Breast epithelium (tissue), 4 donors: ENCODE measurements around the gene ICAM4. TPM values are rescaled to one million over a fixed set of nuclear protein-coding genes. Genes with fewer than 3 reads are reported as not detected.
"Not testable (repeated sequence)": the region's sequence is repeated elsewhere in the genome, so short reads cannot be mapped to it uniquely, and the experiment has no call there.

Experiments
- DNase-seq, 2 donors: peaks; one replicate each; pipeline ENCODE4 v3.0.0-alpha.2; 2019; ENCODE audit warnings: low spot score in 2 of 2
- H3K27ac ChIP-seq, 2 donors: fragments of 200-600 bp; sonication (generic) in 1 of 2; one replicate each; pipeline ENCODE4 v1.5.1; 2016 to 2019; ENCODE audit warnings: mild to moderate bottlenecking in 1 of 2
- H3K27me3 ChIP-seq, 2 donors: fragments of 200-600 bp; sonication (generic) in 1 of 2; one replicate each; pipeline versions ENCODE4 v1.5.1 to v1.6.0; 2017 to 2019; ENCODE audit warnings: control low read depth in 1 of 2, mild to moderate bottlenecking in 1 of 2
- H3K36me3 ChIP-seq: fragments of 200-600 bp; one replicate; pipeline ENCODE4 v1.5.1; 2019
- H3K4me1 ChIP-seq, 2 donors: fragments of 200-600 bp; sonication (generic); one replicate each; pipeline ENCODE4 v1.5.1; 2016 to 2019; ENCODE audit warnings: control low read depth in 1 of 2
- H3K4me3 ChIP-seq, 3 donors: fragments of 200-600 bp; sonication (generic); 1 replicate in 2 of 3; 2 replicates in 1 of 3; pipeline ENCODE4 v1.5.1; 2016 to 2019; ENCODE audit warnings: mild to moderate bottlenecking in 3 of 3, moderate library complexity in 2 of 3
- H3K9me3 ChIP-seq, 2 donors: fragments of 200-600 bp; sonication (generic) in 1 of 2; one replicate each; pipeline ENCODE4 v1.5.1; 2016 to 2019; ENCODE audit warnings: control low read depth in 1 of 2
- CTCF ChIP-seq, 3 donors: fragments of 450-650 bp; IDR thresholded peaks; one replicate each; pipeline ENCODE4 v1.5.1; 2016 to 2017; ENCODE audit warnings: antibody characterized with exemption in 3 of 3, mild to moderate bottlenecking in 3 of 3, moderate library complexity in 3 of 3
- POLR2A ChIP-seq: fragments of 450-650 bp; IDR thresholded peaks from one replicate; pipeline ENCODE4 v1.6.1; 2016; ENCODE audit warnings: antibody characterized with exemption, mild to moderate bottlenecking, moderate library complexity
- POLR2AphosphoS5 ChIP-seq, 3 donors: sonication (generic); formaldehyde crosslinking; IDR thresholded peaks; one replicate each; pipeline ENCODE4 v1.6.1; 2017; ENCODE audit warnings: antibody characterized with exemption in 3 of 3
- intact Hi-C: fragments of 100-400 bp; cut with DNase I; formaldehyde crosslinking; loops from one replicate; pipeline ENCODE4 v1.15.1; 2023; ENCODE audit warnings: low total_unique reads
- total RNA-seq, 3 donors: library from RNA; depleted of rRNA; stranded (reverse); fragments of >200 nt; gene quantifications; one replicate each; pipeline ENCODE4 v1.1.0, GENCODE V29; 2016

The ICAM4 gene
- total RNA-seq, 3 donors from 2014 or later: 1.1 to 1.6 TPM; not detected in 1

DNA sequence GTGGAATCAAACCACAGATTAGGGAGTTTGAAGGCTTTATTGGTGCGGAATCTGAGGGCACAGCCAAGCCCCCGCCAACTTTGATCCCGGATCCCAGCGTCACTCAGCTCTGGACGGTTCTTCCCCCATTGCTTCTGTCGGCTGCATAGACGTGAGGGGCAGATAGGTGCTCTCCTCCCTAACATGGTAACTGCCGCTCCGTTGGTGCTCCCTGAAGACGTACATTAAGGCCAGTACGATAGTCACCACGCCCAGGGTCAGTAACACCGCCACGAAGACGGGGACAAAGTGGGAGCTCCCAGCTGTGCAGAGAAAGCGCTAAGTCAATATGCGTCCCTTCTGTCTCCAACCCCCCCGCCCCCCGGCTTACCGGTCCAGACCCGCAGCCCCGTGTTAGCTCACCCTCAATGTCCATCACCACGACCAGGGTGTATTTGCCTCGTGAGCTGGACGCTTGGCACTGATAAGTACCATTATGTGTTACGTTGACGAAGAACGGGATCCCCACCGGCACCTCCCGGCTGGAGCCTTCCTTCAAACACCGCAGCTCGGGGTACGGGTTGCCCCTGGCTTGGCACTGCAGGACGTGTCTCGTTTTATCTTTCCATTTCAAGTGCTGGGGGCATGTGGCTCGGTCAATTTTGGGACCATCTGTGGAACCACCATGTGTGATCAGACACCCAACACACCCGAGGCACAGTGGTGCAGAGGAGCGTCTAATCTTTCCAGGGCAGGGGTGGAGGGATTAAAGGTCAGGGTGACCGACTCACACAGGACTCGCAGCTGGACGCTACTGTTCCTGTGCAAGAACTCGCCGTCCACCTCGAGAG, 47.2 kb downstream of the ICAM4 start:
- Histone ChIP-seq H3K9me3 (no peaks in the 10 kb centered on the region), H3K4me1 (peaks cover 5 to 6% of the 10 kb centered on the region in 2 donors), H3K27ac (peak overlapping the region; percentile 79 to 84), H3K36me3 (no peaks in the 10 kb centered on the region), H3K4me3 (peak overlapping the region; percentile 70 to 89 (median 81)), H3K27me3 (no peaks in the 10 kb centered on the region)
- intact Hi-C loops: no loop called here
- no peak for TF ChIP-seq CTCF (IDR thresholded peaks at IDR 0.05)
- no peak for TF ChIP-seq POLR2A
- TF ChIP-seq POLR2AphosphoS5 (IDR thresholded peaks at IDR 0.05): no peak
- DNase-seq: no peak

GRCh38 chr19:10334588-10335351, 48.0 kb downstream of the ICAM4 start:
- H3K4me3 ChIP-seq: peak overlapping the region; percentile 70 to 89 (median 81)
- H3K27me3 ChIP-seq: no peaks in the 10 kb centered on the region
- intact Hi-C loops: no loop called here
- DNase-seq: peak; percentile 92 to 98
- no peaks in the 10 kb centered on the region for H3K9me3 ChIP-seq
- TF ChIP-seq POLR2A: no peak
- peak in 2 of 3 donors; percentile 36 to 42 for TF ChIP-seq POLR2AphosphoS5 (IDR thresholded peaks at IDR 0.05)
- no peaks in the 10 kb centered on the region for H3K36me3 ChIP-seq
- H3K4me1 ChIP-seq: peaks cover 5 to 6% of the 10 kb centered on the region in 2 donors
- peak overlapping the region; percentile 61 to 84 for H3K27ac ChIP-seq

DNA sequence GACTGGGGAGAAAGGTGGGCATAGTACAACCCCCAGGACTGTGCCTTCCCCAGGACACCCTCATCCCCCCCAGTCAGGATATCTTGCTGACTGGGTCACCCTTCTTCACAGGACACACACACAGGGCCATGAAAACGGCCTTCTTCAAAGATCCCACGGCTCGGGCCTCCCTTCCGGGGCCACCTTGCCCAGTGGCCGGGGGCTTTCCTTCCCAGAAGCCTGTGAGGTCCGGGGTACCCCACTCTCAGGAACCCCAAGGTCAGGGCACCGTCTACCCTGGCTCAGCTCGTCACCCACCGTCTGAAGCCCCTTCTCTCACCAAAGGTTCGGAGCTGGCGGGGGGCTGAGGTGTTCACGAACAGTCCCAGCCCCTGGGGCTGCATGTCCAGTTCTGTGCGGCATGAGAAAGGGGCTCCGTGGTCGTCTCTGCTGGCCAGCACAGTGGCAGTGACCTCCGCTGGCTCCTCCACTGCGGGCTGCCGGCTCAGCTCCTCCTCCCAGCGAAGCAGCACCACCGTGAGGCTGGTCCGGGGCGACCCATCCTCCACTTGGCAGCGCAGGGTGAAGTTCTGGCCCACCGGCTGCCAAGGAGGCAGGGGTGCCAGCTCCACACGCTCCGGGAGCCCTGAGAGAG, 48.7 kb downstream of the ICAM4 start:
- peak overlapping the region in 2 of 3 donors; percentile 81 to 89 for H3K4me3 ChIP-seq
- no peak for TF ChIP-seq POLR2A
- TF ChIP-seq POLR2AphosphoS5 (IDR thresholded peaks at IDR 0.05): no peak
- no peak for TF ChIP-seq CTCF (IDR thresholded peaks at IDR 0.05)
- peak overlapping the region; percentile 61 to 84 for H3K27ac ChIP-seq
- no peaks in the 10 kb centered on the region for H3K27me3 ChIP-seq
- H3K9me3 ChIP-seq: no peaks in the 10 kb centered on the region
- H3K36me3 ChIP-seq: no peaks in the 10 kb centered on the region
- intact Hi-C loops: no loop called here
- no peak for DNase-seq
- peaks cover 5 to 6% of the 10 kb centered on the region in 2 donors for H3K4me1 ChIP-seq

DNA sequence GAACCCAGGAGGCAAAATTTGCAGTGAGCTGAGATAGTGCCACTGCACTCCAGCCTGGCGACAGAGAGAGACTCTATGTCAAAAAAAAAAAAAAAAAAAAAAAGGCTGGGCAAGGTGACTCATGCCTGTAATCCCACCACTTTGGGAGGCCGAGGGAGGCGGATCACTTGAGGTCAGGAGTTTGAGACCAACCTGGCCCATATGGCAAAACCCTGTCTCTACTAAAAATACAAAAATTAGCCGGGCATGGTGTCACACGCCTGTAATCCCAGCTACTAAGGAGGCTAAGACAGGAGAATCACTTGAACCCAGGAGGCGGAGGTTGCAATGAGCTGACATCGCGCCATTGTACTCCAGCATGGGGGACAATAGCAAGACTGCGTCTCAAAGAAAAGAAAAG, 50.0 kb downstream of the ICAM4 start:
- H3K36me3 ChIP-seq, H3K4me1 ChIP-seq, H3K9me3 ChIP-seq, H3K4me3 ChIP-seq, intact Hi-C loops, H3K27me3 ChIP-seq, DNase-seq, H3K27ac ChIP-seq: not testable (repeated sequence)

Other genes with a start within 250 kb of the ICAM4 start
- 10 to 100 TPM; 26.4 to 47.6 (median 34.1) TPM for gene SHFL, start 200.6 kb upstream of the ICAM4 start, total RNA-seq
- under 1 TPM in 2 of 3 donors, not detected in 1; 0.29 to 0.33 TPM for gene ANGPTL6, start 184.3 kb upstream of the ICAM4 start, total RNA-seq
- gene PPAN, start 180.6 kb upstream of the ICAM4 start, total RNA-seq: 10 to 100 TPM; 17.1 to 44.2 (median 35.3) TPM
- gene P2RY11, start 175.3 kb upstream of the ICAM4 start, total RNA-seq: 1 to 10 TPM; 4.0 to 7.2 (median 4.3) TPM
- 100 to 1,000 TPM; 293 to 322 (median 308) TPM for gene EIF3G, start 167.1 kb upstream of the ICAM4 start, total RNA-seq
- 10 to 100 TPM; 30.6 to 55.1 (median 55.0) TPM for gene DNMT1, start 92.0 kb upstream of the ICAM4 start, total RNA-seq
- gene S1PR2, start 55.6 kb upstream of the ICAM4 start, total RNA-seq: 10 to 100 TPM in 2 of 3 donors, 1 to 10 TPM in 1; 6.1 to 18.4 (median 13.1) TPM
- 10 to 100 TPM; 40.2 to 57.7 (median 52.7) TPM for gene MRPL4, start 34.7 kb upstream of the ICAM4 start, total RNA-seq
- gene ICAM1, start 15.8 kb upstream of the ICAM4 start, total RNA-seq: 10 to 100 TPM; 20.6 to 52.2 (median 20.8) TPM
- gene ICAM5, start 3.0 kb downstream of the ICAM4 start, total RNA-seq: 1 to 10 TPM in 2 of 3 donors, under 1 TPM in 1; 0.64 to 1.8 (median 1.3) TPM
- 1 to 10 TPM; 1.3 to 4.4 (median 3.3) TPM for gene ZGLP1, start 22.9 kb downstream of the ICAM4 start, total RNA-seq
- gene FDX2, start 29.1 kb downstream of the ICAM4 start, total RNA-seq: 10 to 100 TPM; 14.7 to 19.9 (median 15.7) TPM
- 10 to 100 TPM; 10.7 to 17.7 (median 12.3) TPM for gene RAVER1, start 46.6 kb downstream of the ICAM4 start, total RNA-seq
- gene ICAM3, start 52.7 kb downstream of the ICAM4 start, total RNA-seq: 10 to 100 TPM in 1 of 3 donors, 1 to 10 TPM in 2; 5.9 to 10.1 (median 7.9) TPM
- gene TYK2, start 93.6 kb downstream of the ICAM4 start, total RNA-seq: 100 to 1,000 TPM in 2 of 3 donors, 10 to 100 TPM in 1; 61.6 to 109 (median 104) TPM
- 100 to 1,000 TPM; 141 to 213 (median 172) TPM for gene CDC37, start 116.6 kb downstream of the ICAM4 start, total RNA-seq
- gene PDE4A, start 133.6 kb downstream of the ICAM4 start, total RNA-seq: 10 to 100 TPM in 2 of 3 donors, 1 to 10 TPM in 1; 5.6 to 20.3 (median 12.1) TPM
- 10 to 100 TPM; 52.8 to 53.6 (median 53.6) TPM for gene KEAP1, start 216.4 kb downstream of the ICAM4 start, total RNA-seq
- 1 to 10 TPM in 1 of 3 donors, under 1 TPM in 2; 0.16 to 1.2 (median 0.66) TPM for gene S1PR5, start 230.5 kb downstream of the ICAM4 start, total RNA-seq